Neural crest cell (in vitro differentiated cells): ENCODE measurements around the gene GJD2. TPM values are rescaled to one million over a fixed set of nuclear protein-coding genes. Genes with fewer than 3 reads are reported as not detected.

Experiments
- DNase-seq: peaks from one replicate; pipeline ENCODE4 v3.0.0; 2021; ENCODE audit warnings: low read depth, mixed read lengths, low spot score
- H3K27ac Mint-ChIP-seq: one replicate; pipeline ENCODE4 v1.8.0; 2021; ENCODE audit warnings: mild to moderate bottlenecking, mixed read lengths; ENCODE audit not compliant: unreplicated experiment
- H3K27me3 Mint-ChIP-seq: 2 replicates; pipeline ENCODE4 v1.8.0; 2021; ENCODE audit warnings: low read depth, mild to moderate bottlenecking, mixed read lengths
- H3K36me3 Mint-ChIP-seq: 2 replicates; pipeline ENCODE4 v1.8.0; 2021; ENCODE audit warnings: low read depth, mild to moderate bottlenecking, mixed read lengths
- H3K4me1 Mint-ChIP-seq: 2 replicates; pipeline ENCODE4 v1.8.0; 2021; ENCODE audit warnings: mixed read lengths
- H3K4me3 Mint-ChIP-seq: one replicate; pipeline ENCODE4 v1.8.0; 2021; ENCODE audit warnings: mild to moderate bottlenecking, mixed read lengths
- H3K9me3 Mint-ChIP-seq: 2 replicates; pipeline ENCODE4 v1.8.0; 2021; ENCODE audit warnings: mixed read lengths
- CTCF ChIP-seq: fragments of 200-600 bp; sonication (generic); conservative IDR thresholded peaks from 2 replicates; pipeline ENCODE4 v1.5.0; 2021; ENCODE audit warnings: antibody characterized with exemption, mild to moderate bottlenecking
- total RNA-seq: library from RNA; stranded (reverse); gene quantifications from 2 replicates; pipeline ENCODE4 v1.2.1, GENCODE V29; 2021

Gene GJD2
- total RNA-seq, 1 donor from 2014 or later = 0.07 TPM

- no peaks in the 10 kb centered on the region for H3K36me3 Mint-ChIP-seq
- H3K9me3 Mint-ChIP-seq = no peaks in the 10 kb centered on the region
- TF ChIP-seq CTCF = no peak
- no peak overlapping the region for H3K27ac Mint-ChIP-seq
- no peak overlapping the region for H3K4me3 Mint-ChIP-seq
- H3K27me3 Mint-ChIP-seq = peaks cover 5% of the 10 kb centered on the region
- DNase-seq = no peak
- peaks cover 35% of the 10 kb centered on the region for H3K4me1 Mint-ChIP-seq
Observed at GRCh38 chr15:34719695-34720094, 35.1 kb downstream of the GJD2 start.

- Mint-ChIP-seq H3K4me3 (no peak overlapping the region), H3K36me3 (no peaks in the 10 kb centered on the region), H3K9me3 (no peaks in the 10 kb centered on the region), H3K27ac (no peak overlapping the region), H3K4me1 (peaks cover 33% of the 10 kb centered on the region), H3K27me3 (peaks cover 8% of the 10 kb centered on the region)
- no peak for DNase-seq
- no peak for TF ChIP-seq CTCF
Observed at GRCh38 chr15:34718681-34719665, 35.8 kb downstream of the GJD2 start.

GRCh38 chr15:34717729-34718128 lies 37.1 kb downstream of the GJD2 start:
- no peak overlapping the region for H3K4me3 Mint-ChIP-seq
- no peak for DNase-seq
- H3K27ac Mint-ChIP-seq = no peak overlapping the region
- H3K27me3 Mint-ChIP-seq = peaks cover 19% of the 10 kb centered on the region
- no peaks in the 10 kb centered on the region for H3K36me3 Mint-ChIP-seq
- peaks cover 24% of the 10 kb centered on the region for H3K4me1 Mint-ChIP-seq
- no peaks in the 10 kb centered on the region for H3K9me3 Mint-ChIP-seq
- no peak for TF ChIP-seq CTCF

- Mint-ChIP-seq H3K4me1 (peaks cover 9% of the 10 kb centered on the region), H3K27ac (no peak overlapping the region), H3K36me3 (no peaks in the 10 kb centered on the region), H3K27me3 (peaks cover 29% of the 10 kb centered on the region), H3K9me3 (no peaks in the 10 kb centered on the region), H3K4me3 (no peak overlapping the region)
- TF ChIP-seq CTCF = no peak
- DNase-seq = no peak
Observed at GRCh38 chr15:34716111-34716510, 38.7 kb downstream of the GJD2 start.

DNA sequence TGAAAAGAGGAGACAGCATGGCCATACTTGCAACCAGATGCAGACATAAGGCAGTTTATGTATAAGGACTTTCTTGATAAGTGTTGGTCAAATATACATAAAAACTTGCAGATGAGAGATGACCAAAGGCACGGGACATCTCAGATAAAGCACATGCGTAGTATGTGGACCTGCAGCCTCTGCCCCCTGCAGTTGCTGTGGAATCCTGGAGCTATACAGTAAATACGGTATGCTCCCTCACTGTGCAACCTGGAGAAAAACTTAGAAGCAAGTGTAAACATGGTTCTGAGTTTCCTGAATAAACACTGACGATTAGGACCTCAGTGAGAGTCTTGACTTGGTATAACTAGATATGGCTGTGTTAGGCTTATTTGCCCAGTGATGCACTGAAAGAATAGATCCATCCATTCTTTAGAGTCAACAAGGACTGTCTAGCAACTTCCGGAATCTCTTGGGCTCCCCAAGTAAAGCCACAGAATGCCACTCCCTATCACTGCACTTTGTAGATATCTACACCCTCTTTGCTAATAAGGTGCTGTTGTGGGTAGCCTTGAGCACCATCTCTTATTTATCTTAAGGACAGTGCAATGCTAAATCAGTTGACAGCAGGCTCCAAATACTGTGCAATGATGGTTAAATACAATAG lies 40.2 kb downstream of the GJD2 start:
- Mint-ChIP-seq H3K4me1 (peaks cover 9% of the 10 kb centered on the region), H3K36me3 (no peaks in the 10 kb centered on the region), H3K27me3 (peaks cover 34% of the 10 kb centered on the region), H3K27ac (no peak overlapping the region), H3K9me3 (no peaks in the 10 kb centered on the region), H3K4me3 (no peak overlapping the region)
- TF ChIP-seq CTCF = no peak
- DNase-seq = no peak
